DOHH2 (cell line): Measurements from ENCODE around the gene ACYP2.

Experiments used
- H3F3A ChIP-seq: fragments of 200-600 bp; sonication (generic), shearing (Covaris generic); 2 replicates; pipeline ENCODE4 v1.6.0; 2016; ENCODE audit warnings: antibody characterized with exemption, mild to moderate bottlenecking; ENCODE audit not compliant: control insufficient read depth, insufficient read depth
- H3K27ac ChIP-seq: fragments of 200-600 bp; sonication (generic); 2 replicates; pipeline ENCODE4 v1.5.1; 2014; ENCODE audit warnings: low read depth, mild to moderate bottlenecking, low read length, moderate library complexity
- H3K27me3 ChIP-seq: fragments of 200-600 bp; sonication (generic); 2 replicates; pipeline ENCODE4 v1.6.1; 2014; ENCODE audit warnings: mild to moderate bottlenecking, low read length, mixed read lengths; ENCODE audit not compliant: control insufficient read depth
- H3K36me3 ChIP-seq: fragments of 200-600 bp; sonication (generic); 2 replicates; pipeline ENCODE4 v1.6.1; 2014; ENCODE audit warnings: mild to moderate bottlenecking, low read length, moderate library complexity, mixed read lengths; ENCODE audit not compliant: control insufficient read depth
- H3K4me1 ChIP-seq: fragments of 200-600 bp; sonication (generic); 2 replicates; pipeline ENCODE4 v1.6.1; 2014; ENCODE audit warnings: mild to moderate bottlenecking, low read length, mixed read lengths; ENCODE audit not compliant: control insufficient read depth
- H3K4me2 ChIP-seq: fragments of 200-600 bp; sonication (generic); 2 replicates; pipeline ENCODE4 v1.6.0; 2014; ENCODE audit warnings: mild to moderate bottlenecking, low read length, moderate library complexity
- H3K4me3 ChIP-seq: fragments of 200-600 bp; sonication (generic); 2 replicates; pipeline ENCODE4 v1.5.1; 2014; ENCODE audit warnings: mild to moderate bottlenecking, low read length, mixed read lengths
- H3K79me2 ChIP-seq: fragments of 200-600 bp; sonication (generic); 2 replicates; pipeline ENCODE4 v1.6.1; 2014; ENCODE audit warnings: mild to moderate bottlenecking, low read length, mixed read lengths; ENCODE audit not compliant: control insufficient read depth
- H3K9me2 ChIP-seq: fragments of 200-600 bp; sonication (generic); replicated peaks from 2 replicates; pipeline ENCODE4 v1.6.1; 2014; ENCODE audit warnings: mild to moderate bottlenecking, low read length, mixed read lengths; ENCODE audit not compliant: control insufficient read depth
- H3K9me3 ChIP-seq: fragments of 200-600 bp; sonication (generic); 2 replicates; pipeline ENCODE4 v1.6.1; 2014; ENCODE audit warnings: antibody characterized with exemption, low read length, mixed read lengths; ENCODE audit not compliant: control insufficient read depth, insufficient read depth
- H4K20me1 ChIP-seq: fragments of 200-600 bp; sonication (generic); 2 replicates; pipeline ENCODE4 v1.6.0; 2014; ENCODE audit warnings: low read depth, mild to moderate bottlenecking, antibody characterized with exemption, low read length, moderate library complexity; ENCODE audit not compliant: control insufficient read depth, insufficient read depth
- CTCF ChIP-seq: fragments of 200-600 bp; sonication (generic); IDR thresholded peaks from one replicate; pipeline ENCODE4 v1.5.1; 2014; ENCODE audit warnings: antibody characterized with exemption, mild to moderate bottlenecking, low read depth, low read length; ENCODE audit not compliant: poor library complexity, severe bottlenecking
- EZH2phosphoT487 ChIP-seq: fragments of 200-600 bp; sonication (generic); IDR thresholded peaks from 2 replicates; pipeline ENCODE4 v1.6.1; 2017; ENCODE audit warnings: borderline replicate concordance, mild to moderate bottlenecking, antibody characterized with exemption, low read length, moderate library complexity, mixed read lengths

ACYP2 gene

DNA sequence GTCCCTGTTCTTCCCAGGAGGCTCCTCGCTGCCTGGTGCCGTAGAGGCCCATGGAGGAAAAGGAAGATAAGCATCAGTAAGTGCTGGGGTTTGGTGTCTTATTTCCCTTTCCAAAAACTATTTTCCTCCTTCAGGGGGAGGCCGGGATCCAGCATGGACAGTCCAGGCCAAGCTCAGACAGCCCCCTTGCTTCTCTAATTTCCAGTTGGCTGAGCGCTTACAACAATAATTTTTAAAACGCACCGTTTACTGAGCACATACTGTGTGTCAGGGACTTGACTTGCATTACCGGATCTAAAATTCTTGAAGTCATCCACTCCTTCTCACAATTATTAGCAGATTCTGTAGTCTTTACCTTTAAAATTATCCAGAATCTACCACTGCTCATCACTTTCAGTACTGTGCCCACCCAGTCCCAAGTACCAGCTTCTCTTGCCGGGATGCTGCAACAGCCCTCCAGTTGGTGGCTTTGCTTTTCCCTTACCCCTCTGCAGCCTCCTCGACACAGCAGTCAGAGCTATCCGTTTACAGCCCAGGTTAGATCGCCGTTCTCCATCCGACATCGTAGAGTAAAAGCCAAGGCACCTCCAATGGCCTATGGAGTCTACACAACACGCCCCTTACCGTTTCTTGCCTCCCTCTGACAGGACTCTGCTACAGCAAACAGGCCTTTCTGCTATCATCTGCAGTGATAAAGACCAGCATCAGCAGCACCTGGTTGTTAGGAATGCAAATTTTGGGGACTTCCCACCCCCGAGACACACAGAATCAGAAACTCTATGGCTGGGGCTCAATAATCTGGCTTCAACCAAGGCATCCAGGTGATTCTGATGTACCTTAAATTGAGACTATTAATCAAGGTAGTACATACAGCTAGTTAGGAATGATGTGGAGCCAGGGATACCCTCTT is 215.8 kb downstream of the ACYP2 start:
- H3K4me3 ChIP-seq: peak overlapping the region; percentile 71
- H3K4me1 ChIP-seq: peaks cover 19% of the 10 kb centered on the region
- no peaks in the 10 kb centered on the region for H4K20me1 ChIP-seq
- TF ChIP-seq EZH2phosphoT487 (no peak), CTCF (no peak)
- H3F3A ChIP-seq: no peaks in the 10 kb centered on the region
- H3K27ac ChIP-seq: no peak overlapping the region
- peak overlapping the region; percentile 80 for H3K4me2 ChIP-seq
- H3K27me3 ChIP-seq: no peaks in the 10 kb centered on the region
- no peaks in the 10 kb centered on the region for H3K9me2 ChIP-seq
- H3K79me2 ChIP-seq: no peaks in the 10 kb centered on the region
- no peaks in the 10 kb centered on the region for H3K36me3 ChIP-seq
- no peaks in the 10 kb centered on the region for H3K9me3 ChIP-seq

DNA sequence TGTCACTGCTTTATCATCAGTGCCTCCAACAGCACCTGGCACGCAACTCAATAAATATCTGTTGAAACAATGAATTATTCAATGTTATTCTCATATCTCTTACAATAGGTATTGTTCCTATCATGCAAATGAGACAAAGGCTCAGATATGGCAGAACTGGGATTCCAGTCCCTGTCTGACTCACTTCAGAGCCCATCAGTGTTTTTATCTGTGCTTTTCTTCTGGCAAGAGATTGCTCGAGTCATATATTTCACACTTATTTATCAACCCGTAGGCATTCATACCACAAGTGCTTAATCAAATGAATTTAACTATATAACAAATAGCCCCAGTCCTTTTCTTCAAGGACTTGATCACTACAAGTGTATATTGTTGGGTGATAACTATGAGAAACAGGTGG is 217.0 kb downstream of the ACYP2 start:
- H3K4me3 ChIP-seq: no peak overlapping the region
- no peaks in the 10 kb centered on the region for H3K27me3 ChIP-seq
- H3F3A ChIP-seq: no peaks in the 10 kb centered on the region
- no peaks in the 10 kb centered on the region for H3K79me2 ChIP-seq
- no peaks in the 10 kb centered on the region for H4K20me1 ChIP-seq
- H3K4me2 ChIP-seq: no peak overlapping the region
- peaks cover 19% of the 10 kb centered on the region for H3K4me1 ChIP-seq
- no peak overlapping the region for H3K27ac ChIP-seq
- no peaks in the 10 kb centered on the region for H3K9me3 ChIP-seq
- H3K9me2 ChIP-seq: no peaks in the 10 kb centered on the region
- H3K36me3 ChIP-seq: no peaks in the 10 kb centered on the region
- TF ChIP-seq CTCF (no peak), EZH2phosphoT487 (no peak)

DNA sequence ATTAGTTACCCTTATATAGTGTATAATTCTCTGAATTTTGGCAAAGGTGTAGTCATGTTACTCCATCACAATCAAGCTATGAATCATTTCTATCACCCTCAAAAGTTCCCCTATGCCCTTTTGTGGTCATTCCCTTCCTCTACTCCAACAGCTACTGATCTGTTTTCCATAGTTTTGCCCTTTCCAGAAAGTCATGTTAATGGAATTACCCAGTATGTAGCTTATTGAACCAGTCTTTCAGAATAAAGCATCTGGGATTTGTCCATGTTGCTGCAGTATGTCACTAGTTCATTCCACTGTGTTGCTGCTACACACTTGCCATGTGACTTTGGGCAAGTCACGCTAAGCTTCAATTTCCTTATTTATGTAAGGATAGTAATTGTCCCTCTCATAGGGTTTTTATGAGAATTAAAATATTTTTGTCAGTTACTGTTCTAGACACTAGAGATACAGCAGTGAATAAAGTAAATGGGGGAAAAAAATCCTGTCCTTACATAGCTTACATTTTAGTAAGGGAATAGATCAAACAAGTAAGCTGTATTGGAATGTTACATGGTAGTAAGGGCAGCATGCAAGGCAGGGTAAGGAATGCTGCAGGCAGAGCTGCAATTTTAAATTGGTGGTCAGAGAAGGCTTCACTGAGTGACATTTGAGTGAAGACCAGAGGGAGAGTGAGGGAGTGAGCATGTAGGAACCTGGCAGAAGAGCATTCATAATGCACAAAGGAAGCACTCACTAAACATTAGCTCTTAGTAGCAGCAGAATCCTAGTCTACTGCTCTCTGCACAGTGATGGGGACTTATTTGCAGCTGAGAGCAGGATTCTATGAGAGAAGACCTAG is 220.9 kb downstream of the ACYP2 start:
- no peak overlapping the region for H3K27ac ChIP-seq
- H3F3A ChIP-seq: no peaks in the 10 kb centered on the region
- H3K4me3 ChIP-seq: no peak overlapping the region
- no peak overlapping the region for H3K4me2 ChIP-seq
- H3K9me3 ChIP-seq: no peaks in the 10 kb centered on the region
- no peaks in the 10 kb centered on the region for H3K27me3 ChIP-seq
- H3K4me1 ChIP-seq: peaks cover 4% of the 10 kb centered on the region
- H3K79me2 ChIP-seq: no peaks in the 10 kb centered on the region
- no peaks in the 10 kb centered on the region for H4K20me1 ChIP-seq
- no peaks in the 10 kb centered on the region for H3K9me2 ChIP-seq
- no peaks in the 10 kb centered on the region for H3K36me3 ChIP-seq
- TF ChIP-seq EZH2phosphoT487: no peak
- TF ChIP-seq CTCF: no peak
